GM21447 (cell line): ENCODE data around the gene DCDC1.

Experiments
- ATAC-seq: cut with Tn5 transposase; IDR thresholded peaks from one replicate; pipeline ENCODE4 v1.9.1; 2021; ENCODE audit not compliant: unreplicated experiment

Gene DCDC1

GRCh38 chr11:31369348-31370329 is at the start of gene DCDC1, which contains the start of gene DNAJC24:
Gene DCDC1 (minus strand): TSS chr11:31369739. CDS start chr11:31328280, 41,459 bp downstream.
Gene DNAJC24 (plus strand): TSS chr11:31369860. CDS start chr11:31370749, 889 bp downstream.
- ATAC-seq = peak; percentile 98

GRCh38 chr11:31419138-31419537 is 49.6 kb upstream of the DCDC1 start:
- ATAC-seq = no peak

GRCh38 chr11:31417816-31418215 is 48.3 kb upstream of the DCDC1 start:
- ATAC-seq = no peak

GRCh38 chr11:31417357-31417756 is 47.8 kb upstream of the DCDC1 start:
- no peak for ATAC-seq

GRCh38 chr11:31415435-31415834 is 45.9 kb upstream of the DCDC1 start:
- no peak for ATAC-seq

GRCh38 chr11:31414338-31414737 is 44.8 kb upstream of the DCDC1 start:
- ATAC-seq = no peak

- ATAC-seq = no peak
These were observed 43.4 kb upstream of the DCDC1 start for GRCh38 chr11:31412946-31413345.

GRCh38 chr11:31408201-31408600 is 38.7 kb upstream of the DCDC1 start:
- ATAC-seq = no peak

GRCh38 chr11:31404614-31405013 is 35.1 kb upstream of the DCDC1 start:
- ATAC-seq = no peak

- ATAC-seq = no peak
These were observed 27.8 kb upstream of the DCDC1 start for GRCh38 chr11:31397239-31397834.

GRCh38 chr11:31387379-31387778 is 17.8 kb upstream of the DCDC1 start:
- no peak for ATAC-seq

GRCh38 chr11:31383116-31383515 is 13.6 kb upstream of the DCDC1 start:
- no peak for ATAC-seq

GRCh38 chr11:31375879-31376278 is 6.3 kb upstream of the DCDC1 start:
- no peak for ATAC-seq

GRCh38 chr11:31366795-31367194 is 2.7 kb downstream of the DCDC1 start:
- ATAC-seq = no peak

- ATAC-seq = no peak
These were observed 7.8 kb downstream of the DCDC1 start for GRCh38 chr11:31361743-31362142.

GRCh38 chr11:31355817-31356216 is 13.7 kb downstream of the DCDC1 start:
- no peak for ATAC-seq

GRCh38 chr11:31355131-31355530 is 14.4 kb downstream of the DCDC1 start:
- ATAC-seq = no peak

- ATAC-seq = no peak
These were observed 18.4 kb downstream of the DCDC1 start for GRCh38 chr11:31351168-31351567.

- ATAC-seq = no peak
These were observed 28.5 kb downstream of the DCDC1 start for GRCh38 chr11:31340903-31341572.

GRCh38 chr11:31337806-31338205 is 31.7 kb downstream of the DCDC1 start:
- ATAC-seq = no peak

GRCh38 chr11:31328697-31329096 is 40.8 kb downstream of the DCDC1 start:
- no peak for ATAC-seq

- ATAC-seq = no peak
These were observed 42.1 kb downstream of the DCDC1 start for GRCh38 chr11:31327417-31327816.
